ENCODE measurements around the gene PDZRN3. TPM values are rescaled to one million over a fixed set of nuclear protein-coding genes. Genes with fewer than 3 reads are reported as not detected.

Gene PDZRN3
- total and polyA plus RNA-seq, 2 experiments from 2014 or later: 42.9 to 60.5 TPM

DNA sequence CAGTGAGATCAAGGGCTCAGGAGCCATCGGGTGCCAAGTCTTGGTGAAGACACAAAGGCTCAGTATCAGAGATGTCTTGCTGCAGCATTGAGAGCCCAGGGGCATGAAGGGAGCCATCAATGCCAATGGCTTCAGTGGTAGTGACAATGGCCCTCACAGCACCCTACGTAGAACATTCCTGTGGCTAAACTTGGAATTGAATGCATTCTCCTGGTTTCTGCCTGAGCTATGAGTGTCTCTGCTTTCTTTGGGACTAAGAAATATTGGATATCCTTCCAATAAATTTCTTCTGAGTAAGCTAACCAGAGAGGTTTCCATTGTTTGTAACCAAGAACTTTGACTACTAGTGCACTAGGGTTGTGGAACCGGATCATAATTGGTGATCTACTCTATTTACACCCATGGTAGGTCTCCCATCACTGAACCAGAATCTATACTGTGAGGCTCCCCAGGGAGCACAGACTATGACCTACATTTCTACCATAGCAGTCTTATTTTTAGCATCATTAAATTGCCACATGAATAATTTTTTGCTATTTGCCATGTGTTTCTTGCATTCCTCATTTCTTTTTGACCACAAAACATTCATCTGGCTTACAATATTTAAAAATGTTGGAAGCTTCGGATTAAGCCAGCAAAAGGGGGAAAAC is 31.6 kb upstream of the PDZRN3 start:
- Histone ChIP-seq H3K4me2 (no peak overlapping the region), H3K79me2 (no peaks in the 10 kb centered on the region), H4K20me1 (ENCODE audit: insufficient read depth, poor library complexity, severe bottlenecking) (no peaks in the 10 kb centered on the region), H3K27ac (no peak overlapping the region), H3K36me3 (replicated peaks; ENCODE audit: insufficient read depth, low read depth) (no peaks in the 10 kb centered on the region), H3K4me1 (ENCODE audit: insufficient read depth) (no peaks in the 10 kb centered on the region), H3K9me3 (ENCODE audit: low read depth) (no peaks in the 10 kb centered on the region), H3K4me3 (no peak overlapping the region), H2AFZ (no peak overlapping the region), H3K27me3 (no peaks in the 10 kb centered on the region), H3K9me2 (replicated peaks; ENCODE audit: insufficient read depth) (no peaks in the 10 kb centered on the region)
- TF ChIP-seq, protein P1, sequence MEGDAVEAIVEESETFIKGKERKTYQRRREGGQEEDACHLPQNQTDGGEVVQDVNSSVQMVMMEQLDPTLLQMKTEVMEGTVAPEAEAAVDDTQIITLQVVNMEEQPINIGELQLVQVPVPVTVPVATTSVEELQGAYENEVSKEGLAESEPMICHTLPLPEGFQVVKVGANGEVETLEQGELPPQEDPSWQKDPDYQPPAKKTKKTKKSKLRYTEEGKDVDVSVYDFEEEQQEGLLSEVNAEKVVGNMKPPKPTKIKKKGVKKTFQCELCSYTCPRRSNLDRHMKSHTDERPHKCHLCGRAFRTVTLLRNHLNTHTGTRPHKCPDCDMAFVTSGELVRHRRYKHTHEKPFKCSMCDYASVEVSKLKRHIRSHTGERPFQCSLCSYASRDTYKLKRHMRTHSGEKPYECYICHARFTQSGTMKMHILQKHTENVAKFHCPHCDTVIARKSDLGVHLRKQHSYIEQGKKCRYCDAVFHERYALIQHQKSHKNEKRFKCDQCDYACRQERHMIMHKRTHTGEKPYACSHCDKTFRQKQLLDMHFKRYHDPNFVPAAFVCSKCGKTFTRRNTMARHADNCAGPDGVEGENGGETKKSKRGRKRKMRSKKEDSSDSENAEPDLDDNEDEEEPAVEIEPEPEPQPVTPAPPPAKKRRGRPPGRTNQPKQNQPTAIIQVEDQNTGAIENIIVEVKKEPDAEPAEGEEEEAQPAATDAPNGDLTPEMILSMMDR (IDR thresholded peaks at IDR 0.05; ENCODE audit: poor library complexity): no peak
- TF ChIP-seq EZH2phosphoT487 (IDR thresholded peaks at IDR 0.05; ENCODE audit: low read depth, severe bottlenecking, unreplicated experiment): no peak
- no peak for TF ChIP-seq EZH2 (IDR thresholded peaks at IDR 0.05; ENCODE audit: borderline replicate concordance)
- WGBS (ENCODE audit: low lambda C conversion rate, missing lambda C conversion rate): 94% methylated on average over 4 of the region's 4 CpGs
- no peak for DNase-seq (ENCODE audit: low spot score)

DNA sequence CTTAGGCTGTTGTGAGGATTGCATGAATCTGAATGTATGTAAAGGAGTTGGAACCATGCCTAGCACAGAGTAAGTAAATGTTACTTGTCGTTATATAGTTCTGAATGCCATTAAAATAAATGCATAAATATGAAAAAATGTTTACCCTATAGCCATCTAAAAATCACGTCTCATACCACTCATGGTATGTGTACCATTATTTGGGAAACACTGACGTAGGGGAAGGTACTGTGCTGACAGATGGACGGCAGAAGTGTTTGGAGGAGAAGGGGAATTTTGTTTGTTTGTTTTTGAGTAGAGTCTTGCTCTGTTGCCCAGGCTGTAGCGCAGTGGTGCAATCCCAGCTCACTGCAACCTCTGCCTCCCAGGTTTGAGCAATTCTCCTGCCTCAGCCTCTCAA is 30.5 kb upstream of the PDZRN3 start:
- 87% methylated on average over 5 of the region's 5 CpGs for WGBS (ENCODE audit: low lambda C conversion rate, missing lambda C conversion rate)

DNA sequence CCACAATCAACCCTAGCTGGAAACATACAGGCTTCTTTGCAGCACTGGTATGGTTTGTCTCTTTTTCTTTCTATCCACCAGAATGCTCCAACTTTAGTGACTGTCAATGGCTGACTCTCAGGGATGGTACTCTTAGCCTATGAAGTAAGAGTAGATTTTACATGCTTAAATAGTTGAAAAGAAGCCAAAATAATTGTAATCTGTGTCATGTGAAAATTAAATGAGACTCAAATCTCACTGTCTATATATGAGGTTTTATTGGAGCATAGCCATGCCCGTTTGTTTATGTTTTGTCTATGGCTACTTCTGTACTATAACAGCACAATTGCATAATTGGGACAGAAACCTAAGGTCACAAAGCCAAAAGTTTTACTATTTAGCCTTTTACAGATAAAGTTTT is 29.1 kb upstream of the PDZRN3 start:
- H2AFZ ChIP-seq: no peak overlapping the region
- H3K27me3 ChIP-seq: no peaks in the 10 kb centered on the region
- no peak overlapping the region for H3K27ac ChIP-seq
- H3K4me3 ChIP-seq: no peak overlapping the region
- no peaks in the 10 kb centered on the region for H3K36me3 ChIP-seq (replicated peaks; ENCODE audit: insufficient read depth, low read depth)
- no peaks in the 10 kb centered on the region for H3K79me2 ChIP-seq
- 57% methylated on average over 1 of the region's 1 CpG for WGBS (ENCODE audit: low lambda C conversion rate, missing lambda C conversion rate)
- no peaks in the 10 kb centered on the region for H3K4me1 ChIP-seq (ENCODE audit: insufficient read depth)
- H3K9me3 ChIP-seq (ENCODE audit: low read depth): no peaks in the 10 kb centered on the region
- no peak overlapping the region for H3K4me2 ChIP-seq
- TF ChIP-seq, protein P1 (IDR thresholded peaks at IDR 0.05; ENCODE audit: poor library complexity): no peak
- TF ChIP-seq EZH2 (IDR thresholded peaks at IDR 0.05; ENCODE audit: borderline replicate concordance) (no peak), EZH2phosphoT487 (IDR thresholded peaks at IDR 0.05; ENCODE audit: low read depth, severe bottlenecking, unreplicated experiment) (no peak)
- DNase-seq (ENCODE audit: low spot score): no peak
- no peaks in the 10 kb centered on the region for H3K9me2 ChIP-seq (replicated peaks; ENCODE audit: insufficient read depth)
- no peaks in the 10 kb centered on the region for H4K20me1 ChIP-seq (ENCODE audit: insufficient read depth, poor library complexity, severe bottlenecking)

More for the DNA sequence above, 30.5 kb upstream of the PDZRN3 start:
- Histone ChIP-seq H3K4me3 (no peak overlapping the region), H3K9me2 (replicated peaks; ENCODE audit: insufficient read depth) (no peaks in the 10 kb centered on the region), H3K4me2 (no peak overlapping the region), H3K4me1 (ENCODE audit: insufficient read depth) (no peaks in the 10 kb centered on the region), H2AFZ (no peak overlapping the region), H3K36me3 (replicated peaks; ENCODE audit: insufficient read depth, low read depth) (no peaks in the 10 kb centered on the region), H3K9me3 (ENCODE audit: low read depth) (no peaks in the 10 kb centered on the region), H3K27me3 (no peaks in the 10 kb centered on the region), H4K20me1 (ENCODE audit: insufficient read depth, poor library complexity, severe bottlenecking) (no peaks in the 10 kb centered on the region), H3K79me2 (no peaks in the 10 kb centered on the region), H3K27ac (no peak overlapping the region)
- no peak for DNase-seq (ENCODE audit: low spot score)
- TF ChIP-seq EZH2phosphoT487 (IDR thresholded peaks at IDR 0.05; ENCODE audit: low read depth, severe bottlenecking, unreplicated experiment) (no peak), EZH2 (IDR thresholded peaks at IDR 0.05; ENCODE audit: borderline replicate concordance) (no peak)
- TF ChIP-seq, protein P1 (IDR thresholded peaks at IDR 0.05; ENCODE audit: poor library complexity): no peak
